Common myeloid progenitor, CD34-positive (primary cell): ENCODE measurements around the gene CROCC.

Source experiments
- CTCF ChIA-PET: fragments of 350-600 bp; sonication (Branson Sonifier 250); formaldehyde crosslinking; loops from one replicate; lab custom pipeline; 2021; ENCODE audit warnings: antibody characterized with exemption; lab: Charles Lee
- POLR2A ChIA-PET: fragments of 350-600 bp; sonication (Branson Sonifier 250); formaldehyde crosslinking; loops from one replicate; lab custom pipeline; 2021; ENCODE audit warnings: antibody characterized with exemption; lab: Charles Lee
- DNase-seq, 3 donors: peaks; one replicate each; pipeline versions ENCODE4 v3.0.0 to v3.0.0-alpha.2; 2013
- H3K27ac ChIP-seq, 2 experiments: 1 replicate in 1 of 2; 2 replicates in 1 of 2; pipeline ENCODE4 v1.7.0; 2013; ENCODE audit warnings: inconsistent platforms in 2 of 2, low read length in 2 of 2, mild to moderate bottlenecking in 2 of 2, low read depth in 1 of 2, moderate library complexity in 1 of 2; ENCODE audit not compliant: severe bottlenecking in 2 of 2, insufficient read depth in 1 of 2, poor library complexity in 1 of 2
- H3K27me3 ChIP-seq, 5 experiments: replicated peaks in 2 of 5; 1 replicate in 3 of 5; 2 replicates in 2 of 5; pipeline versions ENCODE4 v1.6.1 to v1.7.0; 2013; ENCODE audit warnings: low read length in 4 of 5, mild to moderate bottlenecking in 2 of 5, moderate library complexity in 2 of 5, inconsistent platforms in 1 of 5; ENCODE audit not compliant: insufficient read depth in 5 of 5, control insufficient read depth in 4 of 5
- H3K36me3 ChIP-seq, 4 experiments: 1 replicate in 2 of 4; 2 replicates in 2 of 4; pipeline versions ENCODE4 v1.6.1 to v1.7.0; 2013; ENCODE audit warnings: low read length in 3 of 4, control low read depth in 1 of 4, mild to moderate bottlenecking in 1 of 4; ENCODE audit not compliant: control insufficient read depth in 4 of 4, insufficient read depth in 4 of 4
- H3K4me1 ChIP-seq, 4 experiments: 1 replicate in 3 of 4; 2 replicates in 1 of 4; pipeline versions ENCODE4 v1.6.1 to v1.7.1; 2013; ENCODE audit warnings: low read length in 3 of 4, mild to moderate bottlenecking in 3 of 4, control low read depth in 1 of 4, inconsistent platforms in 1 of 4, moderate library complexity in 1 of 4; ENCODE audit not compliant: control insufficient read depth in 4 of 4, insufficient read depth in 4 of 4; ENCODE audit errors: control extremely low read depth in 1 of 4
- H3K4me3 ChIP-seq, 7 experiments: 1 replicate in 4 of 7; 2 replicates in 3 of 7; pipeline versions ENCODE4 v1.5.1 to v1.7.0; 2013; ENCODE audit warnings: mild to moderate bottlenecking in 7 of 7, low read length in 6 of 7, moderate library complexity in 6 of 7, inconsistent platforms in 2 of 7, low read depth in 2 of 7, control low read depth in 1 of 7; ENCODE audit not compliant: insufficient read depth in 4 of 7, control insufficient read depth in 1 of 7; ENCODE audit errors: extremely low read depth in 1 of 7
- H3K9me3 ChIP-seq, 5 experiments: 1 replicate in 4 of 5; 2 replicates in 1 of 5; pipeline versions ENCODE4 v1.6.1 to v1.7.1; 2013; ENCODE audit warnings: low read length in 4 of 5, mild to moderate bottlenecking in 2 of 5, inconsistent platforms in 1 of 5, low read depth in 1 of 5, moderate library complexity in 1 of 5; ENCODE audit not compliant: control insufficient read depth in 4 of 5, insufficient read depth in 2 of 5; ENCODE audit errors: control extremely low read depth in 1 of 5
- WGBS: methylation state at CpG from one replicate; pipeline ENCODE4 v1.1.5; 2013; ENCODE audit not compliant: insufficient coverage; 5-methylcytosine and 5-hydroxymethylcytosine counted together

Gene CROCC

DNA sequence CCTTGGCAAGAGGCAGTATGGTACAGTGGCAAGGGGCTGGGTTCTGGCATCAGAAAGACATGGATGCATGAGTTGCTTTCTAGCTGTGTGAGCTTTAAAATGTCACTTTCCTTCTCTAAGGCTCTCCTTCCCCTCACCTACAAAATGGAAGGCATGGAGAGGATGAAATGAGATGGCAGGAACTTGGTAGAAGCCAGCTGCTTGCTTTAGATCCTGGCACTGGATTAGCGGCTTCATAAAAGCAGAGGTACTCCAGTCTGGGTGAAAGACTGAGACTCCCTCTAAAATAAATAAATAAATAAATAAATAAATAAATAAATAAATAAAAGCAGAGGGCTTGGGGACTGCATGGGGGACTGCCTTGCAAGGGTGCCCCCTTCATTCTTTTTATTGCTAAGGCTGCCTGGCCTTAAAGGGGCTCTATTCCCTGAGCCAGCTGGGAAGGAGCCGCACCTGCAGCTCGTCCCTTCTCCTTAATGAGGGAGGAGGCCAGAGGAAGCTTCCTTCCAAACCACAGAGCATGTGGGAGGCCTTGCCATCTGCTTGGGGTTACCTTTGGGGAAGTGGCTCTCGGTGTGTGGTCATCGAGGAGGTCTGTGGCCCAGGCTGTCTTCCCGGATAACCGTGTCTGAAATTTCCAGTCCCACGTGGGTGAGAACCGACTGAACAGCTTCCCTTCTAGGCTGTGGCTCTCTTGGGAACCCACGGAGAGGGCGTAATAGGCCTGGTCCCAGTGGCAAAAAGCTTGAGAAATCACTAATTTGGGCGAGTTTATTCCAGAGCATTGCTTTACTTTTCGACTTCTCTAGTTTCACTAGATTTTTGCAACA lies 92.0 kb downstream of the CROCC start:
- POLR2A ChIA-PET = interaction anchor here (0.6 to 1.2 kb wide), 6 partner anchors 9 to 109 kb away, joined by 3 to 7 read pairs (median 4); no protein-coding TSS in a partner anchor

DNA sequence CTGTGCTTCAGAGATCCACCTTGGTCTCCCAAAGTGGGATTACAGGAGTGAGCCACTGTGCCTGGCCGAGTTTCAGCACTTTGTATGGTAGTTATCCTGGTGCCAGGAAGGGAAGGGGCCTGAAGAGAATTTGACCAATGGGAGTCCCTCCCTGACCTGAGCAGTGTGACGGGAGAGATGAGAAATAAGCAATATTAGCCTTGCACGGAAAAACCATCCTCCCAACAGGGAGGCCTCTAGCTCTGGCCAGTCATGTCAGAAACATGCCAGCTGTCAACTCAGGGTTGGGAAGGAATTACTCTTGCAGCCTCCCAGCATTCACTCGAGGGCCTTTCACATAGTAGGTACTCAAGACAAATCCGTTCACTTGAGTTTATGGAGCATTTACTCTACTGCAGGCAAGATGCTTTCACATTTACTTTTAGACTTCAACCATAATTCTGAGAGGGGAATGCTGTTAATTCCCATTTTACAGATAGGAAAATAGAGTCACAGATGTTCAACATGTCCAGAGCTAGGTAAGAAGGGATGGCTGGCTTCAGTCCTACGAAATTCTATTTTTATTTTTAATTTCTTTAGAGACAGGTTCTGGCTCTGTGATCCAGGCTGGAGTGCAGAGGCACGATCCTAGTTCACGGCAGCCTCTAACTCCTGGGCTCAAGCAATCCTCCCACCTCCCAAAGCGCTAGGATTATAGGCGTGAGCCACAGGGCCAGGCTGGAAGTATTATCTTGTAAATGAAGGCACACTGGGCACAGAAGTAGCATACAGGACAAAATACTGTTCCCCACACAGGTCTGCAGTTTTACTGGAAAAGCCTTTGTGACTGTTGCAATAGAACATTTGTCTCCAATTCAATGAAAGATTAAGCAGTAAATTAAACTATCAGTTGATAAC lies 93.2 kb downstream of the CROCC start:
- Histone ChIP-seq H3K4me3 (no peak overlapping the region), H3K36me3 (peaks cover 1 to 21% (median 11%) of the 10 kb centered on the region in 4 experiments), H3K27ac (no peak overlapping the region), H3K4me1 (peaks cover 9 to 50% (median 44%) of the 10 kb centered on the region in 4 experiments), H3K27me3 (no peaks in the 10 kb centered on the region), H3K9me3 (no peaks in the 10 kb centered on the region)
- CTCF ChIA-PET = interaction anchor here (0.9 to 3.3 kb wide), 3 partner anchors 8 to 52 kb away, joined by 3 to 14 read pairs (median 3); no protein-coding TSS in a partner anchor
- no peak for DNase-seq
- 98% methylated on average over 6 of the region's 10 CpGs for WGBS
- POLR2A ChIA-PET = interaction anchor here (1.1 to 1.2 kb wide), 2 partner anchors 12 to 35 kb away, joined by 4 to 5 read pairs; no protein-coding TSS in a partner anchor

More for the DNA sequence above, 92.0 kb downstream of the CROCC start:
- CTCF ChIA-PET = interaction anchor here (0.6 to 3.3 kb wide), 7 partner anchors 9 to 58 kb away, joined by 3 to 14 read pairs (median 3); no protein-coding TSS in a partner anchor
- WGBS = 11% methylated on average over 10 of the region's 13 CpGs
- H3K9me3 ChIP-seq = no peaks in the 10 kb centered on the region
- peak overlapping the region in 1 of 7 experiments; percentile 42 for H3K4me3 ChIP-seq
- H3K27ac ChIP-seq = no peak overlapping the region
- no peaks in the 10 kb centered on the region for H3K27me3 ChIP-seq
- peak; percentile 84 to 97 (median 96) for DNase-seq
- H3K4me1 ChIP-seq = peaks cover 9 to 60% (median 55%) of the 10 kb centered on the region in 4 experiments
- peaks cover 0 to 9% (median 5%) of the 10 kb centered on the region in 4 experiments for H3K36me3 ChIP-seq

DNA sequence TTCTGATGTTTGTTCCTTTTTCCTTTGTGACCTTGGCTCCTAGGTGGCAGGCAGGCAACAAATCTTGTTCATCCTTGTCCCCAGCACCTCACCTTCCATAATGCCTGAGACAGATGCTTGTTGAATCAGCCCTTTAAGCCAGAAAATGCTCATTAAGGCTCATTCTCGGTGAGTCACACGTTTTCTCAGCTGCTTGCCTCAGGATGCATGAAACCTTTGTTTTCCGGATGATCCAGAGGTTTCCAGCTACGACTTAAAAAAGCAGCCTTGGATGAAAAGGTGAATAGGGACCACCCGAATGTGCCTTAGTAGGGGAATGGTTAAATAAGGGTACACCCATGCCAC lies 94.6 kb downstream of the CROCC start:
- no peak overlapping the region for H3K27ac ChIP-seq
- H3K4me3 ChIP-seq = no peak overlapping the region
- ChIA-PET POLR2A (no interaction called here), CTCF (interaction anchor here (0.6 kb wide), 1 partner anchor 30 kb away, joined by 3 read pairs; no protein-coding TSS in a partner anchor)
- 100% methylated on average over 4 of the region's 5 CpGs for WGBS
- DNase-seq = no peak
- peaks cover 4 to 35% (median 21%) of the 10 kb centered on the region in 4 experiments for H3K36me3 ChIP-seq
- H3K4me1 ChIP-seq = peaks cover 3 to 36% (median 31%) of the 10 kb centered on the region in 4 experiments
- H3K27me3 ChIP-seq = no peaks in the 10 kb centered on the region
- H3K9me3 ChIP-seq = no peaks in the 10 kb centered on the region

DNA sequence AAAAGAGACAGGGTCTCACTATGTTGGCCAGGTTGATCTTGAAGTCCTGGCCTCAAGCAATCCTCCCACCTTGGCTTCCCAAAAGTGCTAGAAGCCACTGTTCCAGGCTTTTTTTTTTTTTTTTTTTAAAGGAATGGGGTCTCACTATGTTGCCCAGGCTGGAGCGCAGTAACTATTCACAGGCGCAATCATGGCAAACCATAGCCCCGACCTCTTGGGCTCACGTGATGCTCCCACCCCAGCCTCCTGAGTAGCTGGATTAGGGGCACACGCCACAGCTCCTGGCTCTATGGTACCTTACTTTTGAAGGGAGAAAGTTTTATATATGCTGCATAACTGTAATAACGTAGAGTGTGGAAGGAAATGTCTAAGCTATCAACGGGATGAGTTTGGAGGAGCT lies 95.7 kb downstream of the CROCC start:
- H3K36me3 ChIP-seq = peaks cover 9 to 46% (median 30%) of the 10 kb centered on the region in 4 experiments
- H3K4me3 ChIP-seq = no peak overlapping the region
- no peak for DNase-seq
- H3K4me1 ChIP-seq = peaks cover 3 to 29% (median 24%) of the 10 kb centered on the region in 4 experiments
- H3K9me3 ChIP-seq = no peaks in the 10 kb centered on the region
- H3K27me3 ChIP-seq = no peaks in the 10 kb centered on the region
- WGBS = 89% methylated on average over 3 of the region's 7 CpGs
- no peak overlapping the region for H3K27ac ChIP-seq
- ChIA-PET CTCF (interaction anchor here (0.9 kb wide), 1 partner anchor 28 kb away, joined by 3 read pairs; no protein-coding TSS in a partner anchor), POLR2A (no interaction called here)

DNA sequence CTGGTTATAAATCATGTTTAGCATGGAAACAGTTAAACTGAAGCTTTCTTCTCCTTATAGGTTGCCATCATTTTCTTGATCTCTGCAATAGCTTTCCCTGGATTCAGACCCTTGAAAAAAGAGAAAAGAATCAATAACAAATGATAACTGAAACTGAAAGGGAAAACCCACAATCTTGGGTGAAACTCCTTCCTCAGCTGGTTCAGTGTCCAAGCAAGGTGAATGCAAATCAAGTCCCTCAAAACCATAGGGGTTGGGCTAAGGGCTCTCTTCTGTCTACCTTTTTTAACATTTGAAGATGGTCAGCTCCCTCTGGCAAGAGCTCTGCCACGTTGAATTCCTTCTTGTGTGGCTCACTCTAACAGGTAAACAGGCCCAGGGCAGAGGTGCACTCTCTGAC lies 97.1 kb downstream of the CROCC start:
- H3K4me3 ChIP-seq = no peak overlapping the region
- ChIA-PET POLR2A (interaction anchor here (1.1 kb wide), 1 partner anchor 26 kb away, joined by 3 read pairs; no protein-coding TSS in a partner anchor), CTCF (interaction anchor here (0.7 to 1.5 kb wide), 6 partner anchors 9 to 63 kb away, joined by 3 to 5 read pairs (median 3); no protein-coding TSS in a partner anchor)
- WGBS = 63% methylated on average over 1 of the region's 1 CpG
- peaks cover 13 to 55% (median 38%) of the 10 kb centered on the region in 4 experiments for H3K36me3 ChIP-seq
- no peak for DNase-seq
- peaks cover 3 to 29% (median 21%) of the 10 kb centered on the region in 4 experiments for H3K4me1 ChIP-seq
- H3K9me3 ChIP-seq = no peaks in the 10 kb centered on the region
- H3K27me3 ChIP-seq = no peaks in the 10 kb centered on the region
- H3K27ac ChIP-seq = no peak overlapping the region

DNA sequence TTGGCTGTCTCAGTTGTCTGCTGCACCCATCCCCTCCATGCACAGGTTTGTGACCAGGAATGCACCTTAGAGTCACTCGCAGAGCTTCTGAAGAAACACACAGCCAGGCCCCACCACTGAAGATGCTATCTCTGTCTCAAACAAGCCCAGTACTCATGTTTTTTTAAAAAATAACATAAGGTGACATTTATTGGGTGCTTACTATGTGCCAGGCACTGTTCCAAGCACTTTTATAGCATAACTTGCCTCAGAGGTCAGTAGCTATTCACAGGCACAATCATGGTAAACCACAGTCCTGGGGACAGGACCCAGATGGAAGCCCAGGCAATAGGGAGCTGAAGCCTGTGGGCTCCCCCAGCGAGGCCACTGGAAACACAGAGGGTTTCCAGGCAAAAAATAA lies 98.8 kb downstream of the CROCC start:
- DNase-seq = no peak
- POLR2A ChIA-PET = no interaction called here
- no peaks in the 10 kb centered on the region for H3K9me3 ChIP-seq
- WGBS = 92% methylated on average over 1 of the region's 2 CpGs
- H3K27ac ChIP-seq = no peak overlapping the region
- H3K36me3 ChIP-seq = peaks cover 15 to 65% (median 46%) of the 10 kb centered on the region in 4 experiments
- no peak overlapping the region for H3K4me3 ChIP-seq
- H3K4me1 ChIP-seq = peaks cover 0 to 27% (median 14%) of the 10 kb centered on the region in 4 experiments
- H3K27me3 ChIP-seq = no peaks in the 10 kb centered on the region
- CTCF ChIA-PET = interaction anchor here (0.8 to 3.3 kb wide), 5 partner anchors 9 to 60 kb away, joined by 3 to 17 read pairs (median 4); no protein-coding TSS in a partner anchor
